CD8-positive, alpha-beta memory T cell (primary cell): ENCODE results near the gene PABPC3. TPM values are rescaled to one million over a fixed set of nuclear protein-coding genes. Genes with fewer than 3 reads are reported as not detected.

ENCODE experiments used
- CTCF ChIA-PET: fragments of 350-600 bp; sonication (Branson Sonifier 250); formaldehyde crosslinking; loops from one replicate; lab custom pipeline; 2021; ENCODE audit warnings: antibody characterized with exemption; lab: Charles Lee
- POLR2A ChIA-PET: fragments of 350-600 bp; sonication (Branson Sonifier 250); formaldehyde crosslinking; loops from one replicate; lab custom pipeline; 2021; ENCODE audit warnings: antibody characterized with exemption; lab: Charles Lee
- DNase-seq, 5 donors: peaks; one replicate each; pipeline versions ENCODE4 v3.0.0 to v3.0.0-alpha.2; 2020 to 2022; ENCODE audit warnings: mixed read lengths in 1 of 5
- H3K27ac ChIP-seq: one replicate; pipeline ENCODE4 v1.7.0; 2013; ENCODE audit warnings: low read depth, mild to moderate bottlenecking, low read length, moderate library complexity
- H3K27me3 ChIP-seq: 2 replicates; pipeline ENCODE4 v1.7.0; 2013; ENCODE audit warnings: low read length, mild to moderate bottlenecking; ENCODE audit not compliant: insufficient read depth, poor library complexity, severe bottlenecking
- H3K36me3 ChIP-seq: 2 replicates; pipeline ENCODE4 v1.7.0; 2013; ENCODE audit warnings: mild to moderate bottlenecking, low read length, moderate library complexity; ENCODE audit not compliant: insufficient read depth
- H3K4me1 ChIP-seq: 2 replicates; pipeline ENCODE4 v1.7.0; 2013; ENCODE audit warnings: mild to moderate bottlenecking, low read length, moderate library complexity; ENCODE audit not compliant: insufficient read depth
- H3K4me3 ChIP-seq: 2 replicates; pipeline ENCODE4 v1.7.0; 2013; ENCODE audit warnings: mild to moderate bottlenecking, low read length
- H3K9me3 ChIP-seq: 2 replicates; pipeline ENCODE4 v1.7.0; 2013; ENCODE audit warnings: mild to moderate bottlenecking, low read length
- H3K27ac Mint-ChIP-seq, 8 donors: one replicate each; pipeline ENCODE4 v1.8.0; 2020 to 2021; ENCODE audit warnings: mixed read lengths in 8 of 8, mild to moderate bottlenecking in 6 of 8, inconsistent platforms in 3 of 8, moderate library complexity in 3 of 8
- H3K27me3 Mint-ChIP-seq, 2 donors: one replicate each; pipeline ENCODE4 v1.8.0; 2020 to 2021; ENCODE audit warnings: mixed read lengths in 2 of 2, mild to moderate bottlenecking in 1 of 2, moderate library complexity in 1 of 2
- H3K36me3 Mint-ChIP-seq, 3 donors: one replicate each; pipeline ENCODE4 v1.8.0; 2020 to 2021; ENCODE audit warnings: mixed read lengths in 3 of 3, inconsistent platforms in 1 of 3, mild to moderate bottlenecking in 1 of 3
- H3K4me1 Mint-ChIP-seq, 3 donors: one replicate each; pipeline ENCODE4 v1.8.0; 2020 to 2021; ENCODE audit warnings: mixed read lengths in 3 of 3, inconsistent platforms in 1 of 3, mild to moderate bottlenecking in 1 of 3
- H3K4me3 Mint-ChIP-seq, 7 donors: one replicate each; pipeline ENCODE4 v1.8.0; 2020 to 2021; ENCODE audit warnings: mixed read lengths in 7 of 7, mild to moderate bottlenecking in 6 of 7, moderate library complexity in 4 of 7, inconsistent platforms in 2 of 7
- H3K9me3 Mint-ChIP-seq, 5 donors: one replicate each; pipeline ENCODE4 v1.8.0; 2020 to 2022; ENCODE audit warnings: mixed read lengths in 5 of 5, mild to moderate bottlenecking in 3 of 5, moderate library complexity in 2 of 5, inconsistent platforms in 1 of 5
- polyA plus RNA-seq: library from polyadenylated mRNA; unstranded; fragments of 300-500 nt; fragmentation: Illumina TruSeq; gene quantifications from one replicate; pipeline ENCODE4 v1.2.3, GENCODE V29; 2021
- total RNA-seq, 2 experiments: library from RNA; stranded (reverse); gene quantifications; one replicate each; pipeline ENCODE4 v1.2.3, GENCODE V29; 2021

The PABPC3 gene
- total and polyA plus RNA-seq, 3 experiments from 2014 or later = 0.09 to 0.97 (median 0.72) TPM

DNA sequence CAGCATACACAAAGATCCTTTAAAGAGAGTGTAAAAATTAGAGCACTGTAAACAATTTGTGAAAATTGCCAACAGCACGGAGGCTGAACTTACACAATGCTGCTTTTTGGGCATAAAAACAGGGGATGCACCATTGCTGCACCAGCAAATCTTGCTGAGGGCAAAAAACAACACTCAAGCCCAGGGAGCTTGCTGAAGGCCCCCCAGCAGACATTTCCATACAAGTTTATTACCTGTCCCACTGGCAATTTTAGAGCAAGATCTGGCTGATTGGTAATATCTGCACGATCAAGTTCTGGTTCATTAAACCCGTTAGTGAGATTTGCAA, 41.8 kb downstream of the PABPC3 start:
- H3K4me1 ChIP-seq = no peaks in the 10 kb centered on the region
- Mint-ChIP-seq H3K9me3 (peaks cover 0 to 14% (median 4%) of the 10 kb centered on the region in 5 donors), H3K4me3 (no peak overlapping the region), H3K27me3 (peaks cover 13 to 34% of the 10 kb centered on the region in 2 donors), H3K27ac (no peak overlapping the region), H3K36me3 (peaks cover 0 to 4% (median 0%) of the 10 kb centered on the region in 3 donors), H3K4me1 (no peaks in the 10 kb centered on the region)
- H3K27me3 ChIP-seq = no peaks in the 10 kb centered on the region
- H3K9me3 ChIP-seq = no peaks in the 10 kb centered on the region
- H3K4me3 ChIP-seq = no peak overlapping the region
- CTCF ChIA-PET = no interaction called here
- no peak overlapping the region for H3K27ac ChIP-seq
- no peak for DNase-seq
- no peaks in the 10 kb centered on the region for H3K36me3 ChIP-seq
- POLR2A ChIA-PET = no interaction called here

DNA sequence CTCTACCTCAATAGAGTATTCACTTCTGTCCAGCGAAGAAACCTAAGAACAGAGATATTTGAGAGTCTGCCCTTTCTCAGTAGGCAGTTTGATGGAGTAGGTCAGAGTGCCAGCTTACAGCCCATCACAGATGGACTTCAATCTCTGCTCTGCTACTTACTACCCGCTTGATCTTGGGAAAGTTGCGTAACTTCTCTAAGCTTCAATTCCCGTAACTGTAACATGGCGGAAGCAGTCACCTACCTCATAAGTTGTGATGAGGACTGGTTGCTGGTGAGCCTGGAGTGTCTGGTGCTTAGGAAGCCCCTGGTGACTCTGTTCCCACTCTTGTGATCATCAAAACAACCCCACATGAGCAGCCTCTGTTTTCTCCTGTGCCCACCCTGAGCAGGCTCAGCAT, 45.1 kb downstream of the PABPC3 start:
- Mint-ChIP-seq H3K27ac (no peak overlapping the region), H3K4me3 (no peak overlapping the region), H3K9me3 (peaks cover 0 to 5% (median 0%) of the 10 kb centered on the region in 5 donors), H3K36me3 (peaks cover 0 to 4% (median 0%) of the 10 kb centered on the region in 3 donors), H3K27me3 (peaks cover 11 to 38% of the 10 kb centered on the region in 2 donors), H3K4me1 (no peaks in the 10 kb centered on the region)
- ChIA-PET CTCF (no interaction called here), POLR2A (no interaction called here)
- no peaks in the 10 kb centered on the region for H3K36me3 ChIP-seq
- H3K9me3 ChIP-seq = no peaks in the 10 kb centered on the region
- no peaks in the 10 kb centered on the region for H3K4me1 ChIP-seq
- no peak for DNase-seq
- no peak overlapping the region for H3K27ac ChIP-seq
- no peaks in the 10 kb centered on the region for H3K27me3 ChIP-seq
- H3K4me3 ChIP-seq = no peak overlapping the region

DNA sequence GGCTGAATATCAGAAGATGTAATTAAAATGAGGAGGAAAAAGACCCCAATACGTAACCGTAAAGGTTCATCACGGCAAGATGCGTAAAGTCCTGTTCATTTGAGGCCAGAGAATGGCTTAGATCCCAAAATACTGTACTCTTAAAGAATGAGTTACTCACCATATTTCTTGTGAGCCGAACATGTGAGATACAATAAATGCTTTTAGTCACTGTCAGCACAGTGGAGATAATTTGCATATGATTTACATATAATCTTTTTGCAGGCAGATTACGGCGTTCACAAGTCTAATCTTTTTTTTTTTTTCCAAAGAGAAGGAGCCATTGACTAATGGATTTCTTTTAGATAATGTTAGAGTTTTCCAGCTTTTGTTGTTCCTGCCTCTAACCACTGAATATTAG, 47.8 kb downstream of the PABPC3 start:
- Histone ChIP-seq H3K27me3 (no peaks in the 10 kb centered on the region), H3K27ac (no peak overlapping the region)
- CTCF ChIA-PET = no interaction called here

DNA sequence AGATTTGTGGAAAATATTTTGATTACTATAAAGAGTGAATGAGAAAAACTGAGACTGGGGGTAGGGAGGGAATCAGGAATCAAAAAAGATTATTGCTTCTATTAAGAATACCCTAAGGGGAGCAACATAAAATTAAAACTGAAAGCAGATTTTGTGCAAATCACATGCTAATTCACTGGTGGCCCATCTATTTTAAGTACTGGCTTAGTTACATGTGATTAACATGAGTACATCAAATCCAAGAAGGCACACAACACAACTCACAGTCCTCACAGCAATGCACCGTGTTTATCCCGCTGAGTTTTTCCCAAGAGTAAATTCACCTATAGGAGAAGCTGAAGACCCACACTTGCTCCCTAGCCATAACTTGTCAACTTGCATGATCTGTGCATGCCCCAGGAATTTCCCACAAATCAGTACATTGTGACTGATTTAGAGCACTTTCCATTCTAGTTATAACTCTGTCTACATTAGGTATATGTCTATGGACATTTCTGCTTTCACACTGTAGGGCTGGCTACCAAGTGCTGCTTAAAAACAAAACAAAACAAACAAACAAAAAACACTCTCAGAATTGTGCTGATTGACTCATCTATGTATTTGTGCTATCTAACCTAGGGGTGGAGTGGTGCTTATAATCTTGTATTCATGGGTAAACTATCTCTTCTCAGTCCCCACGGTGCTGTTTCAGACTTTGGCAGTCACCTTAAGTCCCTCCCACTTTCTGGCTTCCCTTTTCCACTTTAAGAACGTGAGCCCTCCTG, 51.9 kb downstream of the PABPC3 start:
- ChIA-PET POLR2A (no interaction called here), CTCF (no interaction called here)
- no peak overlapping the region for H3K27ac Mint-ChIP-seq
- H3K4me1 Mint-ChIP-seq = no peaks in the 10 kb centered on the region
- Histone ChIP-seq H3K4me3 (no peak overlapping the region), H3K27me3 (no peaks in the 10 kb centered on the region), H3K27ac (no peak overlapping the region), H3K4me1 (no peaks in the 10 kb centered on the region), H3K36me3 (no peaks in the 10 kb centered on the region), H3K9me3 (no peaks in the 10 kb centered on the region)
- H3K4me3 Mint-ChIP-seq = no peak overlapping the region
- H3K9me3 Mint-ChIP-seq = peaks cover 0 to 2% (median 0%) of the 10 kb centered on the region in 5 donors
- peaks cover 11 to 30% of the 10 kb centered on the region in 2 donors for H3K27me3 Mint-ChIP-seq
- DNase-seq = no peak
- no peaks in the 10 kb centered on the region for H3K36me3 Mint-ChIP-seq

More for the DNA sequence above, 47.8 kb downstream of the PABPC3 start:
- no peak for DNase-seq
- peaks cover 0 to 3% (median 0%) of the 10 kb centered on the region in 5 donors for H3K9me3 Mint-ChIP-seq
- Histone ChIP-seq H3K9me3 (no peaks in the 10 kb centered on the region), H3K4me3 (no peak overlapping the region), H3K36me3 (no peaks in the 10 kb centered on the region), H3K4me1 (no peaks in the 10 kb centered on the region)
- no peak overlapping the region for H3K27ac Mint-ChIP-seq
- H3K4me3 Mint-ChIP-seq = no peak overlapping the region
- peaks cover 0 to 4% (median 0%) of the 10 kb centered on the region in 3 donors for H3K36me3 Mint-ChIP-seq
- no peaks in the 10 kb centered on the region for H3K4me1 Mint-ChIP-seq
- peaks cover 14 to 29% of the 10 kb centered on the region in 2 donors for H3K27me3 Mint-ChIP-seq
- POLR2A ChIA-PET = no interaction called here

DNA sequence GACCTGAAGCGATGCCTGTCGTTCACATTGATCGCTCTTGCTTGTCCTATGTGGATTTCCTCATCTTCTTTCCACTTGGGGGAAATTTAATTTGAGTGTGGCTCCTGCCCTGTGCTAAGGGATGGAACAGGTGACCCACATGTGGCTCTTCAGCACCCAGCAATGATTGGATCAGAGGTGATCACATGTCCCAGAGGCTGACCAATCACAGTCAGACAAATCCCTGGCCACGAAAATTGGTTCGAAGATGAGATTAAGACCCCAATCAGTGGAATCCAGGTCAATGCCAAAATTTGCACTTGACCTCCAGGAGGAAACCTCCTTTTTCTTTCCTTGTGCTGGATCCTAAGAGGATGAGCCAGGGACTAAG, 52.5 kb downstream of the PABPC3 start:
- ChIA-PET POLR2A (no interaction called here), CTCF (no interaction called here)
- H3K4me3 Mint-ChIP-seq = no peak overlapping the region

More for the DNA sequence above, 52.5 kb downstream of the PABPC3 start:
- peaks cover 11 to 34% of the 10 kb centered on the region in 2 donors for H3K27me3 Mint-ChIP-seq
- Histone ChIP-seq H3K9me3 (no peaks in the 10 kb centered on the region), H3K36me3 (no peaks in the 10 kb centered on the region), H3K27ac (no peak overlapping the region), H3K27me3 (no peaks in the 10 kb centered on the region), H3K4me1 (no peaks in the 10 kb centered on the region), H3K4me3 (no peak overlapping the region)
- no peak for DNase-seq
- peaks cover 0 to 2% (median 0%) of the 10 kb centered on the region in 5 donors for H3K9me3 Mint-ChIP-seq
- no peak overlapping the region for H3K27ac Mint-ChIP-seq
- no peaks in the 10 kb centered on the region for H3K4me1 Mint-ChIP-seq
- no peaks in the 10 kb centered on the region for H3K36me3 Mint-ChIP-seq

Other genes starting within 250 kb of the PABPC3 start
- not detected for gene AMER2, start 76.2 kb downstream of the PABPC3 start, total RNA-seq
- gene AMER2, start 76.2 kb downstream of the PABPC3 start, polyA plus RNA-seq = not detected
- 10 to 100 TPM; 15.9 to 16.9 TPM for gene MTMR6, start 191.4 kb downstream of the PABPC3 start, total RNA-seq
- 15.0 TPM for gene MTMR6, start 191.4 kb downstream of the PABPC3 start, polyA plus RNA-seq
- gene NUP58, start 205.5 kb downstream of the PABPC3 start, total RNA-seq = 100 to 1,000 TPM; 123 to 124 TPM
- gene NUP58, start 205.5 kb downstream of the PABPC3 start, polyA plus RNA-seq = 14.5 TPM